HG03469 (cell line): ENCODE measurements around the gene DDIAS.
"Not testable (repeated sequence)": the region's sequence is repeated elsewhere in the genome, so short reads cannot be mapped to it uniquely, and the experiment has no call there.

Experiments
- ATAC-seq: cut with Tn5 transposase; IDR thresholded peaks from one replicate; pipeline ENCODE4 v1.9.1; 2021; ENCODE audit warnings: mild to moderate bottlenecking, moderate library complexity, moderate number of reproducible peaks; ENCODE audit not compliant: unreplicated experiment

Gene DDIAS

DNA sequence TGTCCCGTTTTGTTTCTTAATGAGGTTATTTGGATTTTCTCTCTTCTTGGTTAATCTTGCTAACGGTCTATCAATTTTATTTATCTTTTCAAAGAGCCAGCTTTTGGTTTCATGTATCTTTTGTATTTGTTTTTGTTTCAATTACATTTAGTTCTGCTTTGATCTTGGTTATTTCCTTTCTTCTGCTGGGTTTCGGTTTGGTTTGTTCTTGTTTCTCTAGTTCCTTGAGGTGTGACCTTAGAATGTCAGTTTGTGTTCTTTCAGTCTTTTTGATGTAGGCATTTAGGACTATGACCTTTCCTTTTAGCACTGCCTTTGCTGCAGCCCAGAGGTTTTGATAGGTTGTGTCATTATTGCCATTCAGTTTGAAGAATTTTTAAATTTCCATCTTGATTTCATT is 18.7 kb downstream of the DDIAS start:
- not testable (repeated sequence) for ATAC-seq

GRCh38 chr11:82922396-82923173 is 21.0 kb downstream of the DDIAS start:
- not testable (repeated sequence) for ATAC-seq

GRCh38 chr11:82924522-82925224 is 23.1 kb downstream of the DDIAS start:
- no peak for ATAC-seq

- ATAC-seq = no peak
Measured at GRCh38 chr11:82927264-82927880, 25.8 kb downstream of the DDIAS start.

DNA sequence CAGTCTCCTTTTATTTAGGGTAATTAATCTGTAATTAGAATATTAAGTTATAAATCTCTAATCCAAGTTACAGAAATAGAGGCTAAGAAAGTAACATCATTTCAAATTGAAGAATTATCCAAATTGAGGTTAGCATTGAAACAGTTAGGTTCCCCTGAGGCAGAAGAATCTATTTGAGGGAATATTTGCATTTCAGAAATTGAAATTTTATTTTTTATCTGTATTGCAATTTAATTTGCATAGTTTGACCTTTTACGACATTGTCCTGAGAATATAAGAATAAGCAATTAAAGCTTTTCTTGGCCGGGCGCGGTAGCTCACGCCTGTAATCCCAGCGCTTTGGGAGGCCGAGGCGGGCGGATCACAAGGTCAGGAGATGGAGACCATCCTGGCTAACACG is 27.6 kb downstream of the DDIAS start:
- ATAC-seq = no peak

DNA sequence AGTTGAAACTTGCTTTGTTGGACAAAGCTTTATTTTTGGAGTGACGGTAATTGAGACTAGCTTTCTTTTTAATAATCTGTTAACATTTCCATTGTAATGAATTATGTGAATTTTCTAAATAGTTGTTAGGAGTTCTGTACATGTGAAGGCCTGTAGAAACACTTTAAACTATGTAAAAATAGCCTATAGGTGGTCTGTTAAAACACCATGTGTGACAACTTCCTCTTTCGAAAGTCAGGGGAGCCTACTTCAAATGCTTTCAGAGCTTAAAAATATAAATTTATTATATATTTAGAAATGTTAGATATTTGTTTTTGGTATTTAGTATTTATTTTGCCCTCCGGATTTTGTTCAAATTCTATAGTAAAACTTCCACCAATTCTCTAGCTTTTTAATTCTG is 28.7 kb downstream of the DDIAS start:
- ATAC-seq = no peak

- no peak for ATAC-seq
Measured at GRCh38 chr11:82930734-82931133, 29.2 kb downstream of the DDIAS start.

DNA sequence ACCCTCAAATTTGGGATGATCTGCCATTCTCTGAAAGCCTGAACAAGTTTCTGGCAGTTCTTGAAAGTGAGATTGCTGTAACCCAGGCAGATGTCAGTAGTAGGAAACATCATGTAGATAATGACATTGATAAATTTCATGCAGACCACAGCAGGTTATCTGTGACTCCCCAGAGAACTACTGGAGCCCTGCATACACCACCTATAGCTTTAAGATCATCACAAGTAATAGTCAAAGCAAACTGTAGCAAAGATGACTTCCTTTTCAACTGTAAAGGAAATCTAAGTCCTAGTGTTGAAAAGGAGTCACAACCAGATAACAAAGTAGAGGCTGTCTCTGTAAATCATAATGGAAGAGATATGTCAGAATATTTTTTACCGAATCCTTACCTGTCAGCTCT is 31.0 kb downstream of the DDIAS start:
- ATAC-seq = no peak

DNA sequence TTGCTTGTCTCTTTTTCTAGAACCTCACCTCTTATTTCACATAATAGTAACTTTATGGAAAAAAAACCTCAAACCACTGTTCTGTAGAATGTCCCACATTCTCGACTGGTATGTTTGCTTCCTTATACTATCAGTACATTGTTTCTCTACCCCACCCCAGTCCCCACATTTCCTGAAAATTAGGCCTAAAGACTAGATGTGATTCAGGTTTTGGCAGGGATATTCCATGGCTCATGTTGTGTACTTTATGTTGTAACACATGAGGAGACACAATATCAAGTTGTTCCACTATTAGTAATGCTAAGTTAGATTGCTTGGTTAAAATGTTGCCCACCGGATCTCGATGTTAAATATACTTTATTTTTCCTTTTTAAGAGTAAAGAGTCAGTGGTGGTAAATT is 34.7 kb downstream of the DDIAS start:
- ATAC-seq = no peak

DNA sequence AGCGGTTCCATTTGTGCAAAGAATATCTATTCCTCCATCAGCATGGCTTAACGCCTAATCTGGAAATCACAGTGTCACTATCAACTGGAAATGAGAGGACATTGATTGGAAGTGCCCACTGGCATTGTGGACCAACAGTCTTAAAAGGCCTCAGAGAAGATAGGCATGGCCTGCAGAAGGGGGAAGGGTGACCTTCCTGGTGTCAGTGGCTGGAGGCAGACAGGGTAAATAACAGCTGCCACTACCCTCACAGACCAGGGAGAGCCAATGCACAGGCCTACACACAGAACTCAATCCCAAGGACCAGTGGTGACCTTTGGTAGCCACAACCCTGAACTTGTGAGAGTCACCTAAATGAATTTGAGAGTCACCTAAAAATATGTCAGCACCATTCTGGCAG is 36.0 kb downstream of the DDIAS start:
- no peak for ATAC-seq

DNA sequence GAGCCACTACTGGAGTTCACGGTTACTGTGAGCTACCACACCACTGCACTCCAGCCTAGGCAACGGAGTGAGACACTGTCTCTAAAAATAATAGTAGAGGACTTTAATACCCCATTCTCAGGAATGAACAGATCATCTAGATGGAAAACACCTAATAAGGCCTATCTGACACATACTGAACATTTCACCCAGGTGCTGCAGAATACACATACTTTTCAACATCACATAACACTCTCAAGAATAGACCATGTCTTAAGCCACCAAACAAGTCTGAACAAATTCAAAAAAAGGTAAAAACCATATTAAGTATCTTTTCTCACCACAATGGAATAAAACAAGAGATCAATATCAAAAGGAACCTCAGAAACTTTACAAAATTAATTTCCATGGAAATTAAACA is 37.9 kb downstream of the DDIAS start:
- ATAC-seq = no peak

DNA sequence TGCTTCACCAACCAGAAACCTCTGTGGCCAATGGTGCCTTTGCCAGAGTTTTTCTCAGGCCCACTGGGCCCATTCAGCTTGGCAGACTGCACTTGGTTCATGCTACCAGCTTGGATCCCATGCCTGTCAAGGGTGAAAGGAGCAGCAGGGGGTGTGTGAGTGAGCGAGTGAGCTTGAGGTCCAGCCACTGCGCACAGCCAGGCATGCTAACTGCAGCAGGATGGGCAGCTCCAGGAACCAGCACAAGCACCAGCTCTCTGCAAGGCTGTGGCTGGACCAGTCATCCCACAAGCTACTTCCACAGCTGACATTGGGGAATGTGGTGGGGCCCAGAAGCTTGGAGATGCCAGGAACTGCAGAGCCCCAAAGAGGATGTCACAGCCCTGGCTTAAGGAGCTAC is 40.8 kb downstream of the DDIAS start:
- no peak for ATAC-seq

DNA sequence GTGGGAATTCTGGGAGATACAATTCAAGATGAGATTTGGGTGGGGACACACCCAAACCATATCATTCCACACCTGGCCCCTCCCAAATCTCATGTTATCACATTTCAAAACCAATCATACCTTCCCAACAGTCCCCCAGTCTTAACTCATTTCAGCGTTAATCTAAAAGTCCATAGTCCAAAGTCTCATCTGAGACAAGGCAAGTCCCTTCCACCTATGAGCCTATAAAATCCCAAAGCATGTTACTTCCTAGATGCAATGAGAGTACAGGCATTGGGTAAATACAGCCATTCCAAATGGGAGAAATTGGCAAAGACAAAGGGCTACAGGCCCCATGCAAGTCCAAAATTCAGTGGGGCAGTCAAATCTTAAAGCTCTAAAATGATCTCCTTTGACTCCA is 41.9 kb downstream of the DDIAS start:
- not testable (repeated sequence) for ATAC-seq

- ATAC-seq = no peak
Measured at GRCh38 chr11:82944198-82944597, 42.7 kb downstream of the DDIAS start.

DNA sequence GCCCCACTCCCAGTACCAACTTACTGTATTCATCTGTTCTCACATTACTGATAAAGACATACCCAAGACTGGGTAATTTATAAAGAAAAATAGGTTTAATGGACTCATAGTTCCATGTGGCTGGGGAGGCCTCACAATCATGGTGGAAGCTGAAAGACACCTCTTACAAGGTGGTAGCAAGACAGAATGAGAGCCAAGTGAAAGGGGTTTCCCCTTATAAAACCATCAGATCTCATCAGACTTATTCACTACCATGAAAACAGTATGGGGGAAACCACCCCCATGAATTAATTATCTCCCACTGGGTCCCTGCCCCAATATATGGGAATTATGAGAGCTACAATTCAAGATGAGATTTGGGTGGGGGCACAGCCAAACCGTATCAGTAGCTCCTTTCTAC is 43.5 kb downstream of the DDIAS start:
- ATAC-seq = not testable (repeated sequence)

- ATAC-seq = no peak
Measured at GRCh38 chr11:82945682-82946081, 44.1 kb downstream of the DDIAS start.

DNA sequence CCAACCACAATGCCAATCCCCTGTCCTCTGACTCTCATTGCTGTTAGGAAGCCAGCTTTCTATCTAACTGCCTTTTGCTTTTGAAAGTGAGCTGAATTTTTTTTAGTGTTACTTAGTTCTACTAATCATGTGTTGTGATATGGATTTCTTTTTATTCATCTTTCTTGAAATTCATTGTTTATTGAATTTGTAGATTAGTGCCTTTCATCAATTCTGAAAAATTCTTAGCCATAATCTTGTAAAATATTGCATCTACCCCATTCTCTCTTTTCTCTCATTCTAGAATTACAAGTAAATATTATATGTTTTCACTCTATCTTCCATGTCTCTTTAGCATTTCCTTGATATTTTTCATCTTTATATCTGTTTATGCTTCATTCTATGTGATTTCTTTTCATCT is 47.8 kb downstream of the DDIAS start:
- no peak for ATAC-seq

GRCh38 chr11:82950502-82950901 is 49.0 kb downstream of the DDIAS start:
- ATAC-seq = not testable (repeated sequence)

DNA sequence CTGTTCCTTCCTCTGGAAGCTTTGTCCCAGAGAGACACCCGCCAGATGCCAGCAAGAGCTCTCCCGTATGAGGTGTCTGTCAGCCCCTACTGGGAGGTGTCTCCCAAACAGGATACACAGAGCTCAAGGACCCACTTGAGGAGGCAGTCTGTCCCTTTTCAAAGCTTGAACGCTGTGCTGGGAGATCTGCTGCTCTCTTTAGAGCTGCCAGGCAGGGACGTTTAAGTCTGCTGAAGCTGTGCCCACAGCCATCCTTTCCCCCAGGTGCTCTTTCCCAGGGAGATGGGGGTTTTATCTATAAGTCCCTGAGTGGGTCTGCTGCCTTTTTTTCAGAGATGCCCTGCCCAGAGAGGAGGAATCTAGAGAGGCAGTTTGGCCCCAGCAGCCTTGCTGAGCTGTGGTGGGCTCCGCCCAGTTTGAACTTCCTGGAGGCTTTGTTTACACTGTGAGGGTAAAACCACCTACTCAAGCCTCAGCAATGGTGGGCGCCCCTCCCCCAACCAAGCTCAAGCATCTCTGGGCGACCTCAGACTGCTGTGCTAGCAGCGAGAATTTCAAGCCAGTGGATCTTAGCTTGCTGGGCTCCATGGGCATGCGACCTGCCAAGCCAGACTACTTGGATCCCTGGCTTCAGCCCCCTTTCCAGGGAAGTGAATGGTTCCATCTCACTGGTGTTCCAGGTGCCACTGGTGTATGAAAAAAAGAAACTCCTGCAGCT is 54.4 kb downstream of the DDIAS start:
- ATAC-seq = not testable (repeated sequence)

- peak; percentile 79 for ATAC-seq
Measured at GRCh38 chr11:82959987-82960778, 58.6 kb downstream of the DDIAS start.

DNA sequence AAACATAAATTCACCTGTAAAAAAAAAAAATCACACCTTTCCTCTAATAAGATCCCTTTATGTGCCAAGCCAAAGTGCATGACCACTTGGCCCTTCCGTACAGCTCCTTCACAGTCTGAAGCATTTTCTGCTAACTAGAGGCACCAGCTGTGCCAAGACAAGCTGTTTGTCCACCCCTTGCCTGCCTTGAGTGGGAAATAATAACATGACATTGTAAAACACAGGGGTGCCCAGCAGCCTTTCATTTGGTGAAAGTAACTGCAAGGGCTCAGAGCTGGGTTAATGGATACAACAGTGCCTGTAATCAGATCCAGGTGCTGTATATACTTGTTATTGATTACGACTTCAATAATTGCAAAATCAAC is 59.2 kb downstream of the DDIAS start:
- no peak for ATAC-seq
